ENCODE data around the gene SERPINH1. TPM values are rescaled to one million over a fixed set of nuclear protein-coding genes. Genes with fewer than 3 reads are reported as not detected.
A peak's percentile ranks its signal among the peaks of the same experiment; 100 is the strongest.

SERPINH1 gene
- 340 TPM for polyA plus RNA-seq (ENCODE audit: insufficient read length)

- peak; percentile 91 for DNase-seq
These were observed at the start of gene SERPINH1 for GRCh38 chr11:75562048-75562835. Gene SERPINH1, plus strand, starts transcription at chr11:75562253. Its CDS starts 4,097 bp downstream, at chr11:75566350.

- DNase-seq, result no peak
These were observed 48.8 kb upstream of the SERPINH1 start for GRCh38 chr11:75513250-75513649.

GRCh38 chr11:75514596-75514995 lies 47.5 kb upstream of the SERPINH1 start:
- DNase-seq, result no peak

GRCh38 chr11:75516140-75516539 lies 45.9 kb upstream of the SERPINH1 start:
- no peak for DNase-seq

GRCh38 chr11:75516886-75517285 lies 45.2 kb upstream of the SERPINH1 start:
- DNase-seq, result no peak

GRCh38 chr11:75518204-75518549 lies 43.9 kb upstream of the SERPINH1 start:
- DNase-seq, result no peak

GRCh38 chr11:75518771-75519653 lies 43.0 kb upstream of the SERPINH1 start:
- no peak for DNase-seq

- no peak for DNase-seq
These were observed 41.4 kb upstream of the SERPINH1 start for GRCh38 chr11:75520688-75521087.

GRCh38 chr11:75522286-75523044 lies 39.6 kb upstream of the SERPINH1 start:
- no peak for DNase-seq

- no peak for DNase-seq
These were observed 38.9 kb upstream of the SERPINH1 start for GRCh38 chr11:75523189-75523588.

GRCh38 chr11:75523811-75524664 lies 38.0 kb upstream of the SERPINH1 start:
- DNase-seq, result no peak

GRCh38 chr11:75524665-75525432 lies 37.2 kb upstream of the SERPINH1 start:
- DNase-seq, result no peak

GRCh38 chr11:75525433-75526191 lies 36.4 kb upstream of the SERPINH1 start, which contains the start of gene GDPD5:
Gene GDPD5, minus strand, starts transcription at chr11:75525941. Its CDS starts 48,206 bp downstream, at chr11:75477735.
- peak; percentile 92 for DNase-seq

GRCh38 chr11:75526192-75526541 lies 35.9 kb upstream of the SERPINH1 start:
- no peak for DNase-seq

GRCh38 chr11:75527130-75527529 lies 34.9 kb upstream of the SERPINH1 start:
- no peak for DNase-seq

GRCh38 chr11:75527938-75528735 lies 33.9 kb upstream of the SERPINH1 start:
- no peak for DNase-seq

- no peak for DNase-seq
These were observed 31.5 kb upstream of the SERPINH1 start for GRCh38 chr11:75530577-75530976.

GRCh38 chr11:75531325-75531724 lies 30.7 kb upstream of the SERPINH1 start:
- no peak for DNase-seq
